Adrenal gland (tissue), 12 donors: ENCODE data around the gene SLC22A12. TPM values are rescaled to one million over a fixed set of nuclear protein-coding genes. Genes with fewer than 3 reads are reported as not detected.
A peak's percentile ranks its signal among the peaks of the same experiment; 100 is the strongest.

Experiments
- DNase-seq, 7 donors: peaks; one replicate each; pipeline ENCODE4 v3.0.0-alpha.2; 2019 to 2020
- H3K27ac ChIP-seq, 5 donors: fragments of 200-600 bp; sonication (generic) in 4 of 5; 1 replicate in 3 of 5; 2 replicates in 2 of 5; pipeline versions ENCODE4 v1.5.1 to v1.8.0; 2016 to 2020; ENCODE audit warnings: mild to moderate bottlenecking in 1 of 5
- H3K27me3 ChIP-seq: fragments of 200-600 bp; 2 replicates; pipeline ENCODE4 v1.8.0; 2021
- H3K36me3 ChIP-seq, 2 donors: fragments of 200-600 bp; replicated peaks in 1 of 2; 1 replicate in 1 of 2; 2 replicates in 1 of 2; pipeline versions ENCODE4 v1.5.1 to v1.8.0; 2018 to 2022
- H3K4me1 ChIP-seq, 2 donors: fragments of 200-600 bp; replicated peaks in 1 of 2; 1 replicate in 1 of 2; 2 replicates in 1 of 2; pipeline versions ENCODE4 v1.5.1 to v1.8.0; 2018 to 2021
- H3K4me3 ChIP-seq, 4 donors: fragments of 200-600 bp; sonication (generic) in 3 of 4; one replicate each; pipeline ENCODE4 v1.5.1; 2016 to 2018
- H3K9me3 ChIP-seq, 3 donors: fragments of 200-600 bp; sonication (generic) in 1 of 3; replicated peaks in 1 of 3; 1 replicate in 2 of 3; 2 replicates in 1 of 3; pipeline versions ENCODE4 v1.5.1 to v1.8.0; 2016 to 2021
- POLR2A ChIP-seq, 2 donors: fragments of 450-650 bp; IDR thresholded peaks; one replicate each; pipeline ENCODE4 v1.6.1; 2017; ENCODE audit warnings: antibody characterized with exemption in 2 of 2, mild to moderate bottlenecking in 2 of 2, moderate library complexity in 1 of 2
- WGBS, 4 donors: extraction: QIAGEN DNeasy Blood & Tissue Kit in 2 of 4; methylation state at CpG; one replicate each; pipeline versions ENCODE4 v1.1.5 to v1.1.7; 2013 to 2017; 5-methylcytosine and 5-hydroxymethylcytosine counted together
- intact Hi-C, 2 donors: fragments of 100-400 bp; cut with DNase I; formaldehyde crosslinking; loops; one replicate each; pipeline versions ENCODE4 v1.14.1 to v1.15.0; 2022 to 2023
- polyA plus RNA-seq, 3 donors: library from polyadenylated mRNA; stranded (reverse); fragments of 200-250 nt in 2 of 3; fragments of 350-450 nt in 1 of 3; fragmentation: Illumina TruSeq in 1 of 3; extraction: RNeasy Lipid Tissue Mini Kit (QIAGEN cat#74804) in 1 of 3; gene quantifications; one replicate each; pipeline ENCODE4 v1.2.3, GENCODE V29; 2013 to 2014
- total RNA-seq, 9 donors: library from RNA; depleted of rRNA in 4 of 9; stranded (reverse); fragments of >200 nt in 4 of 9; fragments of 120-200 nt in 1 of 9; fragmentation: NEBNext Ultra II Directional in 1 of 9; extraction: Animal tissue kit (Norgen Biotek cat#: 25700) in 1 of 9; gene quantifications; one replicate each; pipeline versions ENCODE4 v1.1.0 to v1.2.4, GENCODE V29; 2013 to 2023
- TF ChIP-seq, protein P1 (sequence below), 6 experiments: fragments of 450-650 bp in 4 of 6; fragments of 200-600 bp in 2 of 6; sonication (generic) in 1 of 6; IDR thresholded peaks; 1 replicate in 5 of 6; 2 replicates in 1 of 6; pipeline versions ENCODE4 v1.5.1 to v1.8.0; 2016 to 2021; ENCODE audit warnings: antibody characterized with exemption in 6 of 6, mild to moderate bottlenecking in 2 of 6, moderate library complexity in 1 of 6
- donor health status: healthy with polysubstance abuse.
- donor health status: Bipolar disorder and iron deficiency.
- donor health status: DM: yes; HTN: yes; CAD: no.
- donor health status: DM: no; HTN: no; CAD: no.
- donor health status: DM: no; HTN: no; CAD: no.
- donor health status: DM: yes; HTN: yes; CAD: no.

Gene SLC22A12
- total and polyA plus RNA-seq, 12 donors: not detected

DNA sequence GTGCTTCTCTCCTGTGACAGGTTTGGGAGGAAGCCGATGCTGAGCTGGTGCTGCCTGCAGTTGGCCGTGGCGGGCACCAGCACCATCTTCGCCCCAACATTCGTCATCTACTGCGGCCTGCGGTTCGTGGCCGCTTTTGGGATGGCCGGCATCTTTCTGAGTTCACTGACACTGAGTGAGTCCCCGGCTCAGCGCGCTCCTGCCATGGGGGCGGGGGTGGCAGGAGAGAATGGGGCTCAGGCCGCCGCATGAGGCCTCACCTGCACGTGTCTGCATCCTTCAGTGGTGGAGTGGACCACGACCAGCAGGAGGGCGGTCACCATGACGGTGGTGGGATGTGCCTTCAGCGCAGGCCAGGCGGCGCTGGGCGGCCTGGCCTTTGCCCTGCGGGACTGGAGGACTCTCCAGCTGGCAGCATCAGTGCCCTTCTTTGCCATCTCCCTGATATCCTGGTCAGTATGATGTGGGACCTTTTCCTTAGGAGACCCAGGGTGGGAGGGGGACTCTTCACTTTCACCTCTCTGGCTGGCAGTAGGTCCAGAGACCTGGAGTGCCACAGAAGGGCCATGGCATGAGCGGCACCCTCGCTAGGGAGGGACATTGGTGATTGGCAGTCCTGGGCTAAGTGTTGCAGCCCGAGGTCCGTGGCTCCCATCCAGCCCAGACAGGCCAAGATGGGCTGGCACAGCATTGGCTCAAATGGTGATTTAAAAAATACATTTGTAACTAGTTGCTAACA lies 28.9 kb upstream of the SLC22A12 start:
- Histone ChIP-seq H3K9me3 (no peaks in the 10 kb centered on the region), H3K4me3 (no peak overlapping the region), H3K4me1 (peaks cover 0 to 14% of the 10 kb centered on the region in 2 donors), H3K36me3 (no peaks in the 10 kb centered on the region), H3K27me3 (no peaks in the 10 kb centered on the region), H3K27ac (no peak overlapping the region)
- peak in 1 of 7 donors; percentile 7 for DNase-seq
- TF ChIP-seq, protein P1, sequence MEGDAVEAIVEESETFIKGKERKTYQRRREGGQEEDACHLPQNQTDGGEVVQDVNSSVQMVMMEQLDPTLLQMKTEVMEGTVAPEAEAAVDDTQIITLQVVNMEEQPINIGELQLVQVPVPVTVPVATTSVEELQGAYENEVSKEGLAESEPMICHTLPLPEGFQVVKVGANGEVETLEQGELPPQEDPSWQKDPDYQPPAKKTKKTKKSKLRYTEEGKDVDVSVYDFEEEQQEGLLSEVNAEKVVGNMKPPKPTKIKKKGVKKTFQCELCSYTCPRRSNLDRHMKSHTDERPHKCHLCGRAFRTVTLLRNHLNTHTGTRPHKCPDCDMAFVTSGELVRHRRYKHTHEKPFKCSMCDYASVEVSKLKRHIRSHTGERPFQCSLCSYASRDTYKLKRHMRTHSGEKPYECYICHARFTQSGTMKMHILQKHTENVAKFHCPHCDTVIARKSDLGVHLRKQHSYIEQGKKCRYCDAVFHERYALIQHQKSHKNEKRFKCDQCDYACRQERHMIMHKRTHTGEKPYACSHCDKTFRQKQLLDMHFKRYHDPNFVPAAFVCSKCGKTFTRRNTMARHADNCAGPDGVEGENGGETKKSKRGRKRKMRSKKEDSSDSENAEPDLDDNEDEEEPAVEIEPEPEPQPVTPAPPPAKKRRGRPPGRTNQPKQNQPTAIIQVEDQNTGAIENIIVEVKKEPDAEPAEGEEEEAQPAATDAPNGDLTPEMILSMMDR (IDR thresholded peaks at IDR 0.05): no peak
- no peak for TF ChIP-seq POLR2A (IDR thresholded peaks at IDR 0.05)
- WGBS, 4 donors: 91 to 94% (median 92%) methylated on average over 21 to 29 of the region's 29 CpGs
- intact Hi-C loops: no loop called here

DNA sequence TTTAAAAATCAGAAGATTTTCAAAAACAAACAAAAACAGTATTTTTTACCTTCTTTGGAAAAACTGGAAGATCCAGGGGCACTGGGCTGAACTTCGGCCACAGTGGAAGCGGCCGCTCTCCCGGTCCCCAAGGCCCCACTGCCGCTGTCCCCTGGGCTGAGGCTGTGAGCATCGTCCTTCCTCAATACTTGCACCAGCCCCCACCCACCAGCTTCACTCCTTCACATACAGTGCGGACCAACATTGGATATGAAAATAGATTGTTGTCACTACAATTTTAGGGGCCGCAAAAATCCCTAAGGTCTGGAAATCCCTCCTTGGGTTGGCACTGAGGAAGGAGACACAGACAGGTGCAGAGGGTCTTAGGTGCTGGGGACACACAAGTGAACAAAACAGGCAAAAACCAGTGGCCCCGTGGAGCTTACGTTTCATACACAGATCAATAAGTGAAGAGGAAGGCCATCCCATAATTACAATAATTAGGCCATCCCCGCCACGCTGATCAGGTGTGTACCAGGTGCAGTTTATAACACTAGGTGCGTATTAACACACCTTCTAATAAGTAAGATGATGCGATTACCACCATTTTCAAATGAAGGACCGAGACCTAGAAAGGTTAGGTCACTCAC lies 28.2 kb upstream of the SLC22A12 start:
- Histone ChIP-seq H3K4me3 (no peak overlapping the region), H3K36me3 (no peaks in the 10 kb centered on the region), H3K27me3 (no peaks in the 10 kb centered on the region), H3K4me1 (peaks cover 0 to 14% of the 10 kb centered on the region in 2 donors), H3K9me3 (no peaks in the 10 kb centered on the region), H3K27ac (no peak overlapping the region)
- 89 to 96% (median 91%) methylated on average over 14 to 15 of the region's 15 CpGs for WGBS, 4 donors
- TF ChIP-seq, protein P1 (IDR thresholded peaks at IDR 0.05): no peak
- no peak for TF ChIP-seq POLR2A (IDR thresholded peaks at IDR 0.05)
- peak in 1 of 7 donors; percentile 3 for DNase-seq
- intact Hi-C loops: no loop called here

- DNase-seq: no peak
- H3K4me3 ChIP-seq: no peak overlapping the region
- H3K36me3 ChIP-seq: no peaks in the 10 kb centered on the region
- intact Hi-C loops: no loop called here
- no peak for TF ChIP-seq POLR2A (IDR thresholded peaks at IDR 0.05)
- TF ChIP-seq, protein P1 (IDR thresholded peaks at IDR 0.05): no peak
- H3K4me1 ChIP-seq: peaks cover 0 to 14% of the 10 kb centered on the region in 2 donors
- H3K9me3 ChIP-seq: no peaks in the 10 kb centered on the region
- no peaks in the 10 kb centered on the region for H3K27me3 ChIP-seq
- 83 to 98% (median 93%) methylated on average over 9 to 12 of the region's 12 CpGs for WGBS, 4 donors
- H3K27ac ChIP-seq: no peak overlapping the region
Measured at GRCh38 chr11:64563966-64564365, 27.1 kb upstream of the SLC22A12 start.

GRCh38 chr11:64564419-64564818 lies 26.6 kb upstream of the SLC22A12 start:
- no peak for DNase-seq
- Histone ChIP-seq H3K27me3 (no peaks in the 10 kb centered on the region), H3K4me1 (peaks cover 0 to 14% of the 10 kb centered on the region in 2 donors), H3K27ac (no peak overlapping the region), H3K36me3 (no peaks in the 10 kb centered on the region), H3K9me3 (no peaks in the 10 kb centered on the region), H3K4me3 (no peak overlapping the region)
- no peak for TF ChIP-seq POLR2A (IDR thresholded peaks at IDR 0.05)
- intact Hi-C loops: no loop called here
- 95 to 97% (median 96%) methylated on average over 6 to 7 of the region's 7 CpGs for WGBS, 4 donors
